Small intestine (tissue), 7 donors: Measurements from ENCODE around the gene CXorf49B. TPM values are rescaled to one million over a fixed set of nuclear protein-coding genes. Genes with fewer than 3 reads are reported as not detected.
"Not testable (repeated sequence)": the region's sequence is repeated elsewhere in the genome, so short reads cannot be mapped to it uniquely, and the experiment has no call there.

ENCODE experiments used
- DNase-seq, 2 donors: peaks; one replicate each; pipeline versions ENCODE4 v3.0.0 to v3.0.0-alpha.2; 2013
- FAIRE-seq: peaks from 2 replicates; lab custom pipeline; 2012; peaks lifted over from hg19 to GRCh38; lab: Jason Lieb, UNC
- H3K27ac ChIP-seq, 3 donors: one replicate each; pipeline ENCODE4 v1.5.1; 2013; ENCODE audit warnings: low read length in 2 of 3, mild to moderate bottlenecking in 2 of 3, control low read depth in 1 of 3, inconsistent platforms in 1 of 3, low read depth in 1 of 3, moderate library complexity in 1 of 3
- H3K27me3 ChIP-seq, 3 donors: one replicate each; pipeline ENCODE4 v1.6.1; 2013; ENCODE audit warnings: low read length in 3 of 3, inconsistent platforms in 1 of 3; ENCODE audit not compliant: control insufficient read depth in 3 of 3, insufficient read depth in 3 of 3
- H3K36me3 ChIP-seq, 3 donors: one replicate each; pipeline ENCODE4 v1.6.1; 2013; ENCODE audit warnings: low read length in 3 of 3, inconsistent platforms in 1 of 3, low read depth in 1 of 3, mild to moderate bottlenecking in 1 of 3, moderate library complexity in 1 of 3; ENCODE audit not compliant: control insufficient read depth in 3 of 3, insufficient read depth in 2 of 3
- H3K4me1 ChIP-seq, 3 donors: one replicate each; pipeline ENCODE4 v1.6.1; 2013; ENCODE audit warnings: low read length in 2 of 3, inconsistent platforms in 1 of 3, low read depth in 1 of 3, mild to moderate bottlenecking in 1 of 3, moderate library complexity in 1 of 3; ENCODE audit not compliant: control insufficient read depth in 3 of 3, insufficient read depth in 2 of 3
- H3K4me3 ChIP-seq, 3 donors: one replicate each; pipeline ENCODE4 v1.5.1; 2013; ENCODE audit warnings: low read length in 3 of 3, control low read depth in 1 of 3, inconsistent platforms in 1 of 3, low read depth in 1 of 3, mild to moderate bottlenecking in 1 of 3, moderate library complexity in 1 of 3
- H3K9me3 ChIP-seq, 2 donors: one replicate each; pipeline ENCODE4 v1.6.1; 2013; ENCODE audit warnings: low read depth in 1 of 2, low read length in 1 of 2; ENCODE audit not compliant: control insufficient read depth in 2 of 2, insufficient read depth in 1 of 2
- WGBS, 3 donors: extraction: QIAGEN DNeasy Blood & Tissue Kit; methylation state at CpG; one replicate each; pipeline ENCODE4 v1.1.7; 2013; 5-methylcytosine and 5-hydroxymethylcytosine counted together
- polyA plus RNA-seq, 4 donors: library from polyadenylated mRNA; stranded (reverse) in 3 of 4; unstranded in 1 of 4; fragments of 200-250 nt in 3 of 4; fragments of 120-200 nt in 1 of 4; gene quantifications; one replicate each; pipeline versions ENCODE4 v1.2.1 to v1.2.3, GENCODE V29; 2013
- donor health status: healthy with polysubstance abuse.
- donor health status: control.
- donor health status: control.
- donor health status: Bipolar disorder and iron deficiency.
- donor health status: healthy.

Gene CXorf49B
- polyA plus RNA-seq, 4 donors: not detected

DNA sequence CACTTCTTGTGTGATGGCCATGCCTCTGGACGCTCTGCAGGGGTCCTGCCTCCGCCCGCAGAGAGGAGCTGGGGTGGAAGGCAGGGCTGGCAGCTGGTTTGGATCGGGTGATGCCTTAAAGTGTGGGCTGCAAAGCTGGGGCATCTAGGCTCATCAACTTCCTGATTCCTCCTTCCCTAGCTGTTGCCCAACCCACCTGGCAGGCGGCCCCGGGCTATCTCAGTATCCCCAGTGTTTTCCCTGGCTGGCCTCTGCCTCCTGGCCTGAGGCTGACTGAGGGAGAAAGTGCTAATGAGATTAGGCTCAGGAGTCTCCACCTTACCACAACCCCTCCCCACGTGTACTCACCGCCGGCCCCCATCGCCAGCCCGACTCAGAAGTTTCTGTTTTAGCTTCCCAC, 1.7 kb downstream of the CXorf49B start:
- H3K36me3 ChIP-seq, H3K27ac ChIP-seq, H3K27me3 ChIP-seq, FAIRE-seq, DNase-seq, H3K4me3 ChIP-seq, H3K4me1 ChIP-seq, H3K9me3 ChIP-seq: not testable (repeated sequence)
- no CpG with 5 or more reads among the region's 11 CpGs for WGBS, 3 donors

DNA sequence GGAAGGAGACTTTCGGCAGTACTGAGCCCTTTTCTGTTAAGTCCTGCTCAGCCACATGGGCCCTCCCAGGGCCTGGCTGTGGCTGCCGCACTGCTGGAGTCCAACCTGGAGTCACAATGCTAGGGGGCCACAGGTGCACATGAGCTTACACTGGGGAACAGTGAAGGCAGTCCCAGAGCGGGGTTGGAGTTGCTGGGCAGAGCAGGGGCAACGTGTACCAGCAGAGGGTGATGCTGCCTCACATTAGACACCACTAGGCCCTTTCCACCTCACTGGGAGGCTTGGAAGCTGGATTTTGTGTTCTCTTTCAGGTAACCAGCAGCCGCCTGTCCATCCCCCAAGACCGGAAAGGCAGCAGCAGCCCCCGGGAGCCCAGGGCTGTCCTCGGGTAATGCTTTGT, 2.5 kb downstream of the CXorf49B start:
- not testable (repeated sequence) for DNase-seq, H3K4me1 ChIP-seq, H3K4me3 ChIP-seq, H3K27me3 ChIP-seq, H3K27ac ChIP-seq, H3K36me3 ChIP-seq, FAIRE-seq, H3K9me3 ChIP-seq
- WGBS, 3 donors: no CpG with 5 or more reads among the region's 8 CpGs

- H3K36me3 ChIP-seq, H3K27ac ChIP-seq, H3K27me3 ChIP-seq, DNase-seq, FAIRE-seq, H3K4me1 ChIP-seq, H3K4me3 ChIP-seq, H3K9me3 ChIP-seq: not testable (repeated sequence)
- WGBS, 3 donors: no CpG with 5 or more reads among the region's 14 CpGs
Observed at GRCh38 chrX:71767134-71767533, 4.0 kb downstream of the CXorf49B start.

DNA sequence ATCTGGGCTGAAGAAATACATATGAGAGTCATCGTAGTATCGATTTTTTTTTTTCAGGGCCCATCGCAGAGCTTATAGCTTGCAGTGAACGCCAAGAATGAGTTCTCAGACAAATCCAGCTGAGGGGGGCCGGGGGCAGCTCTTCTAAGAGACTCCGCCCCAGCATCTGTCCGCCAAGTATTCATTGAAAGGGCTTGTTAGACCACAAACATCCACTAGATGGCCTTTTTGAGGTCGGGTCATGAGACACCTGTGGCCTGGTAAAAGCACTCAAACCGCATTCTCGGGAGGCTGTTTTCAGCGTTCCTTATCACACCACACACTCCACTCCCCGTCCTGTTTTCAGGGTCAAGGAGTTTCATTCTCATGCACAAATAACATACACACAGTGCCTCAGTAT, 15.2 kb downstream of the CXorf49B start:
- not testable (repeated sequence) for H3K4me3 ChIP-seq, H3K9me3 ChIP-seq, H3K27ac ChIP-seq, H3K4me1 ChIP-seq, H3K36me3 ChIP-seq, H3K27me3 ChIP-seq, DNase-seq, FAIRE-seq
- WGBS, 3 donors: no CpG with 5 or more reads among the region's 12 CpGs

DNA sequence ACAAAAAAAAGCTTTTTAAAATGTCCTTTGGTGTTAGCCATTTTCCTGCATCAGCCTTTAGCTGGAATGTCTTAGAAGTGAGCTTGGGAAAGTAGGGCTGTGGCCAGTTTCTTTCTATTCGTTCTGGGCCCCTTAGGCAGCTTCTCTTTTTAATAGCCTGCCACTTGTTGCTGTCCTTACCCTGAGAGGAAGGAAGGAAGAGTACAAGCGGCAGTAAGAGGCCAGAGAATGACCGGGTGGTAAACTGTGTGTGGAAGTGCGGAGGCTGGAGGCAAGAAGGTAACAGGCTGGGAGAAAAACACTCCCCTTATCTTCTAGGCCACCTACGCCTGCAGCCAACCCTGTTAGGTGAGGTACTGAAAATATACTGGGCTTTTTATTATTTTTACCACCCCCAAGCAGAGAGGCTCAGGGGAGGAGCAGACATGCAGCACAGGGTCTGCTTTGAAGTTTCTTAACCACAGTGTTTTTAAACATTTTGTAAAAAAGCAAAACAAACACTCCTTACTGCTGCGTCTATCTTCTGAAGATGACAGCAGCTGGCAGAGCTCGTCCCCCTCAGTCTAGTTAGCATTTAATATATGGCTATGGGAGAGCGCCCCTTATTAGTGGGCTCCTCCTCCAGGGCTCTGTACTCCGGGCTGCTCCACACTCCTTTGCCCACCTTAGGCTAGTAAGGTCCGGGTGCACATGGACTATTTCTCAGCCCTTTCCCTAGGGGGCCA, 19.2 kb downstream of the CXorf49B start:
- not testable (repeated sequence) for H3K27ac ChIP-seq, H3K36me3 ChIP-seq, H3K4me3 ChIP-seq, H3K27me3 ChIP-seq, H3K4me1 ChIP-seq, FAIRE-seq, DNase-seq, H3K9me3 ChIP-seq
- WGBS, 3 donors: no CpG with 5 or more reads among the region's 10 CpGs

GRCh38 chrX:71782950-71783299, 19.8 kb downstream of the CXorf49B start:
- DNase-seq, H3K27me3 ChIP-seq, H3K27ac ChIP-seq, FAIRE-seq, H3K9me3 ChIP-seq, H3K4me1 ChIP-seq, H3K4me3 ChIP-seq, H3K36me3 ChIP-seq: not testable (repeated sequence)
- no CpG with 5 or more reads among the region's 7 CpGs for WGBS, 3 donors

DNA sequence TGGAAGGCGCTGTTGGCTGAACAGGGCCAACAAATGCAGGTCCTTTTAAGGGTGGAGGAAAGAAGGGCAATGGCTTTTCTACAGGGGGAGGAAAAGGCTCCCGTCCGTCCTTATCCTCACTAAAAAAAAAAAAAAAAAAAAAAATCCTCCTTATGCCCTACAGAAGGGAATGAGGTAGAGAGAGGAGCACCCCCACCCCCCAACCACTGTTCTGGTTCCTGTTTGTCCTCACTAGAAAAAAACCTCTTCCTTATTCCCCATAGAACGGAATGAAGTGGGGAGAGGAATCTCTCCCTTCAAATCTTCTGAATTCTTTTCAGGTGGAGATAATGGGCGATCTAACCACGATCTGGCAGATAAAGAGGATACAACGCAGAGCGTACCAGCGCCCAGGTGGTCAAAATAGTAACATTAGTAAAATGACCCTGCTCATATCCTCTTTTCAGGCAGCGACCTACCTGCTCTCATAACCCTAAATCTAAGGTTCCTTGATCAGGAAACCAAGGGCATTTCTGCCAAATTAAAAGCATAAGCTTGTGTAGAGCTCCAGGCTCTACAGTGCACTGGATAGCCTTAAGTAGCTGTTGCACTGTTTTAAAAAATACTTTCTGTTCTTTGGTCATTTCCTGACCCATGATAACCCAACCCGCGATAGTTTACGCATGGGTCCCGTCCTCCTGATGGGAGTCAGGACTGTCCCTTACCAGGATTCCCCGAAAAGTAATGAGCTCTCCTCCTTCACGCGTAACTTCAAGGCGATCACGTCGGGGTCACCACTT, 20.6 kb downstream of the CXorf49B start:
- H3K4me1 ChIP-seq, FAIRE-seq, H3K9me3 ChIP-seq, DNase-seq, H3K4me3 ChIP-seq, H3K36me3 ChIP-seq, H3K27ac ChIP-seq, H3K27me3 ChIP-seq: not testable (repeated sequence)
- no CpG with 5 or more reads among the region's 20 CpGs for WGBS, 3 donors

- not testable (repeated sequence) for H3K9me3 ChIP-seq, H3K27me3 ChIP-seq, H3K4me3 ChIP-seq, DNase-seq, H3K27ac ChIP-seq, H3K36me3 ChIP-seq, H3K4me1 ChIP-seq
- WGBS, 3 donors: no CpG with 5 or more reads among the region's 15 CpGs
- peak; percentile 64 for FAIRE-seq
Observed at GRCh38 chrX:71784348-71784983, 21.3 kb downstream of the CXorf49B start.
